ENCODE results near the gene FAM13A. TPM values are rescaled to one million over a fixed set of nuclear protein-coding genes. Genes with fewer than 3 reads are reported as not detected.

Gene FAM13A
- total and polyA plus RNA-seq, 2 donors (not counting 3 experiments of a cell fraction or from before 2014, with no cell fraction given): 3.3 to 10.5 TPM

- FAIRE-seq (no peak), DNase-seq (ENCODE audit: low read depth, low spot score) (peak; percentile 41)
- Histone ChIP-seq H3K4me3 (replicated peaks in 1 of 3; ENCODE audit: insufficient read depth in 1 of 3, low read depth in 1 of 3, low read length in 3 of 3) (no peak overlapping the region), H3K9ac (replicated peaks; ENCODE audit: extremely low read depth, insufficient read depth, low read length) (no peak overlapping the region), H3K9me1 (replicated peaks; ENCODE audit: control insufficient read depth, extremely low read depth, insufficient read depth, low read length) (no peaks in the 10 kb centered on the region), H3K4me2 (ENCODE audit: insufficient read depth, low read length) (no peak overlapping the region), H3K27me3 (ENCODE audit: control insufficient read depth in 2 of 2, insufficient read depth in 2 of 2, low read length in 2 of 2) (no peaks in the 10 kb centered on the region), H3K79me2 (ENCODE audit: control insufficient read depth, insufficient read depth, low read length) (no peaks in the 10 kb centered on the region), H2AFZ (ENCODE audit: low read depth, low read length) (no peak overlapping the region), H3K4me1 (ENCODE audit: control insufficient read depth, extremely low read depth, insufficient read depth, low read length) (no peaks in the 10 kb centered on the region), H3K9me3 (replicated peaks; ENCODE audit: control insufficient read depth, insufficient read depth, low read length) (no peaks in the 10 kb centered on the region), H3K36me3 (ENCODE audit: control insufficient read depth in 2 of 2, extremely low read depth in 1 of 2, insufficient read depth in 2 of 2, low read length in 2 of 2) (no peaks in the 10 kb centered on the region), H3K27ac (ENCODE audit: insufficient read depth, low read depth, low read length) (no peak overlapping the region), H4K20me1 (replicated peaks; ENCODE audit: control insufficient read depth, extremely low read depth, insufficient read depth, low read length) (no peaks in the 10 kb centered on the region)
- intact Hi-C loops (cut with micrococcal nuclease) (no loop called here), dilution Hi-C loops (cut with MboI; ENCODE audit: extremely low pct_ligation_motif_present, low sequenced_read_pairs) (no loop called here)
- no TSS peak for BruUV-seq (replicated peaks)
- TF ChIP-seq POLR2AphosphoS5 (IDR thresholded peaks at IDR 0.05; ENCODE audit: insufficient read depth, low read depth, low read length): no peak
- peak; percentile 59 for TF ChIP-seq GATA2 (IDR thresholded peaks at IDR 0.05; ENCODE audit: insufficient read depth, insufficient read length, low read depth, low read length)
- ChIA-PET CTCF (interaction anchor here (0.8 to 6.7 kb wide), 3 partner anchors 88 to 321 kb away, joined by 3 to 75 read pairs (median 8); no protein-coding TSS in a partner anchor), POLR2A (no interaction called here)
These were observed 354.2 kb downstream of the FAM13A start for GRCh38 chr4:88702782-88703181.

- H4K20me1 ChIP-seq (replicated peaks; ENCODE audit: control insufficient read depth, extremely low read depth, insufficient read depth, low read length): no peaks in the 10 kb centered on the region
- no peak overlapping the region for H3K4me3 ChIP-seq (replicated peaks in 1 of 3; ENCODE audit: insufficient read depth in 1 of 3, low read depth in 1 of 3, low read length in 3 of 3)
- no peaks in the 10 kb centered on the region for H3K79me2 ChIP-seq (ENCODE audit: control insufficient read depth, insufficient read depth, low read length)
- no peak for FAIRE-seq
- H3K4me2 ChIP-seq (ENCODE audit: insufficient read depth, low read length): no peak overlapping the region
- no TSS peak for BruUV-seq (replicated peaks)
- H3K9me3 ChIP-seq (replicated peaks; ENCODE audit: control insufficient read depth, insufficient read depth, low read length): no peaks in the 10 kb centered on the region
- no peaks in the 10 kb centered on the region for H3K9me1 ChIP-seq (replicated peaks; ENCODE audit: control insufficient read depth, extremely low read depth, insufficient read depth, low read length)
- POLR2A ChIA-PET: no interaction called here
- H3K27me3 ChIP-seq (ENCODE audit: control insufficient read depth in 2 of 2, insufficient read depth in 2 of 2, low read length in 2 of 2): no peaks in the 10 kb centered on the region
- intact Hi-C loops (cut with micrococcal nuclease) (no loop called here), dilution Hi-C loops (cut with MboI; ENCODE audit: extremely low pct_ligation_motif_present, low sequenced_read_pairs) (no loop called here)
- H3K4me1 ChIP-seq (ENCODE audit: control insufficient read depth, extremely low read depth, insufficient read depth, low read length): peaks cover 4% of the 10 kb centered on the region
- no peak for DNase-seq (ENCODE audit: low read depth, low spot score)
- no peak overlapping the region for H3K9ac ChIP-seq (replicated peaks; ENCODE audit: extremely low read depth, insufficient read depth, low read length)
- H2AFZ ChIP-seq (ENCODE audit: low read depth, low read length): no peak overlapping the region
- no peak overlapping the region for H3K27ac ChIP-seq (ENCODE audit: insufficient read depth, low read depth, low read length)
- CTCF ChIA-PET: interaction anchor here (1.1 kb wide), 1 partner anchor 39 kb away, joined by 3 read pairs; no protein-coding TSS in a partner anchor
- TF ChIP-seq GATA2 (IDR thresholded peaks at IDR 0.05; ENCODE audit: insufficient read depth, insufficient read length, low read depth, low read length) (no peak), POLR2A (IDR thresholded peaks at IDR 0.05; ENCODE audit: low read depth, low read length) (no peak), MYC (IDR thresholded peaks at IDR 0.05; ENCODE audit: low read depth, low read length) (no peak), POLR2AphosphoS5 (IDR thresholded peaks at IDR 0.05; ENCODE audit: insufficient read depth, low read depth, low read length) (no peak), EZH2 (IDR thresholded peaks at IDR 0.05; ENCODE audit: borderline replicate concordance, low read depth, low read length, severe bottlenecking) (no peak), JUN (IDR thresholded peaks at IDR 0.05; ENCODE audit: borderline replicate concordance, insufficient read depth, insufficient read length, low read depth) (no peak)
- H3K36me3 ChIP-seq (ENCODE audit: control insufficient read depth in 2 of 2, extremely low read depth in 1 of 2, insufficient read depth in 2 of 2, low read length in 2 of 2): no peaks in the 10 kb centered on the region
These were observed 358.5 kb downstream of the FAM13A start for GRCh38 chr4:88698519-88698918.
